Posterior cingulate gyrus (tissue), 11 donors: ENCODE data around the gene LSAMP.
"Not testable (repeated sequence)": the region's sequence is repeated elsewhere in the genome, so short reads cannot be mapped to it uniquely, and the experiment has no call there.

ENCODE experiments used
- DNase-seq, 10 donors: peaks; one replicate each; pipeline versions ENCODE4 v3.0.0 to v3.0.0-alpha.2; 2020 to 2021; ENCODE audit warnings: mixed read lengths in 3 of 10
- intact Hi-C: fragments of 100-400 bp; cut with DNase I; formaldehyde crosslinking; loops from one replicate; pipeline ENCODE4 v1.15.1; 2023

LSAMP gene

GRCh38 chr3:115864911-115865310, 580.4 kb downstream of the LSAMP start:
- intact Hi-C loops: no loop called here
- no peak for DNase-seq

DNA sequence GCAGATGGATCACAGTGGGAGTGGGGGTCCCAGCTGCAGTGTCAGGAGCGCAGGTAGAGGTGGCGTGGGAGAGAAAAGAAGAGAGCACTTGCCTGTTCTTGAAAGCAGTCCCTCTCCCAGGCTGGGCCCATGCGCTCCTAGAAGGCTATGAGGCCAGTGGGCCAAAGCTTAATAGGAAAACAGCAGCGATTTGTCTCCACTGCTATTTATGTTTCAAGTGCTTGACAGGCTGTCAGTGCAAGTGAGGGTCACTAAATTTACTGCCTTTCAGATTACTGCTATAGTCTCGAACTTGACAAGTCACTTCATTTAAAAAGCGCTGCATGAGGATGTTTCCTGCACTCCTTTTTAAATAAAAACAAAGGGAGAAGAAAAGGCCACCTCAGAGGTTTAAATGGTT, 582.4 kb downstream of the LSAMP start:
- DNase-seq: no peak
- intact Hi-C loops: no loop called here

- intact Hi-C loops: no loop called here
- DNase-seq: no peak
Observed at GRCh38 chr3:115862099-115862498, 583.2 kb downstream of the LSAMP start.

GRCh38 chr3:115861166-115861733, 584.0 kb downstream of the LSAMP start:
- intact Hi-C loops: no loop called here
- DNase-seq: no peak

- DNase-seq: no peak
- intact Hi-C loops: no loop called here
Observed at GRCh38 chr3:115860766-115861165, 584.5 kb downstream of the LSAMP start.

DNA sequence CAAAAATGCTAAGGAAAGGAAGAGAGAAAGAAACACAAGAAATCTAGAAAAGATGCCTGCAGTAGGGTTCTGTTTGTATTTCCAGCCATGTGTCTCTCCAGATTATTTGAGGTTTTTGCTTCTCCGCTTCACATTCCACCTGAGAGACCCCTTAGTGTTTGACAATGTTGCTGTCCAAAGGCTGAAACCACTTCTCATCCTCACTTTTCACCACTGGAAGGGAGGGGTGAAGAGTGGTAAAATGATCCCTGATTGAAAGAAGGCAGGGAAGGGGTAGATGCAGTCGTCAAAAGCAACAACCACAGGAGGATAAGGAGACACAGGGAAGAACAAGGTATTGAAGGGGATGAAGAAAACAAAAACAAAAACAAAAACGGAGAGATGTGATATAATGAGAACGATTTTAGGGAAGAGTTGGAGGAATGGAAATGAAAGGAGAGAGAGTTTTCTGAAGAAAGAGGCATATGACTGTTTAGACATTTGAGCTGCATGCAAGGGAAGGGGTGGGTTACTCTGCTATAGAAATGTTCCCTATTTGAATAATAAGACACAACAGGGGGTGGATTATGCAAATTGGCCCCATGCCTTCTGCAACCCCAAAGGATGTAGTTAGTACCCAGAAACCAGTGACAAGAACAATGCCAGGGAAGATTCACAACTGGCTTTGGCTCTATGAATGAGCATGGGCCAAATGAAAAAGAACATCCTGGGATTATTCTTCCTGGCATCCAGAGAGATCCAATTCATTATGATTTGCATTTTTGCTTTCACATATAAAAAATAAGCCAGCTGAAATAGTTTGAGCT, 586.1 kb downstream of the LSAMP start:
- intact Hi-C loops: no loop called here
- no peak for DNase-seq

- intact Hi-C loops: no loop called here
Observed at GRCh38 chr3:115857518-115858136, 587.7 kb downstream of the LSAMP start.

GRCh38 chr3:115855911-115856310, 589.4 kb downstream of the LSAMP start:
- no peak for DNase-seq
- intact Hi-C loops: no loop called here

More at GRCh38 chr3:115857518-115858136, 587.7 kb downstream of the LSAMP start:
- no peak for DNase-seq

- intact Hi-C loops: no loop called here
- no peak for DNase-seq
Observed at GRCh38 chr3:115853104-115853503, 592.2 kb downstream of the LSAMP start.

DNA sequence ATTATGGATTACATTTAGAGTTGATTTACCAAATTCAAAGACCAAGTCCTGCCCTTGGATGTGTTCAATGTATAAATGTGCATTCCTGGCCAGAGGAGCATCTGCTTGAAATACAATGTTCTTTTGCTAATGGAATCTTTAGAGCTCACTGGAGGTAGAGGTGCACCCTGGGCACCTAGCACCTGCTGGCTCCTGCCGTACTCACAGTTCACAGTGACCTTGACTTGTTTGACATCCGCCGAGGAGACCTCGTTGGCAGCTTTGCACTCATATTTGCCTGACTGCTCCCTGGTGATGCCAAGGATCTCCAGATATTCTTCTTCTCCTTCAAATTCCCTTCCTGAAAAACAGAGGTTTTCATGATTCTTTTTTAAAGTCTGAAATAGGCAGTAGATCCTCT, 593.0 kb downstream of the LSAMP start:
- intact Hi-C loops: no loop called here
- DNase-seq: no peak

DNA sequence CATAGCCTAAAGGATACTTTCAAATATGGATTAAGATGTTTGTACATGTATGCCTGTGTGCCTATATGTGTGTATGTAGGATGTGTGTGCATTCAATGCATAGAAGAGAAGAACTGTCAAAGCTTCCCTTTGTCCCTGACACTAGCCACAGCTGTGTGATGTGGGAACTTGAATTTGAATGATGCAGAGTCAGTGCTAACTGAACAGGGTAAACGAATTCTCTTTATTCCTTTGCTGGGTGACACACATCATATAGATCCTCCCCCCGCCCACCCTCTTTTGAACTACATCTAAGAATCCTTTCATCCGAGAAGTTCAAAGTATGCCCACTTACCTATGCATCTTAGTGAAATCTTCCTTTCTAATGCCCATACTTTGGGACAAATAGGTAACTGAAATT, 593.7 kb downstream of the LSAMP start:
- intact Hi-C loops: no loop called here

DNA sequence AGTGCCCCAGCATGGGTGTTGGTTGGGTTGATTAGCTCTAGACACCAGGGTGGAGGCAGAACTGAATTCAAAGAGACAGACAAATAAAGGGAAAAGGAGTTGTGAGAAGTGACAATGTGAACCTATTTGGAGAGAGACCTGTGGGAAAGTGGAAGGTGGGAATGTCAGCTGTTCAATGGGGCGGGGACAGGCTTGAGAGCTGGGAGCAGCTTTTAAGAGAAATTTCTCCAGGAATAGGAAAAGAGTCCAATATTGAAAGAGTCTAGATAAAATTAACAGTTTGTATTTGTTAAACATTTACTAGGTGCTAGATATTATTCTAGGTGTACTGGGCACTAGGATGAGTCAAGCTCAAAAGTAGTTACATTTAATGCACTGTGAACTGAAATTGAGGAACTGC, 596.6 kb downstream of the LSAMP start:
- no peak for DNase-seq
- intact Hi-C loops: no loop called here

More for the DNA sequence above, 593.7 kb downstream of the LSAMP start:
- DNase-seq: no peak

- intact Hi-C loops: no loop called here
- no peak for DNase-seq
Observed at GRCh38 chr3:115845986-115846385, 599.3 kb downstream of the LSAMP start.

- DNase-seq, intact Hi-C loops: not testable (repeated sequence)
Observed at GRCh38 chr3:115844729-115845128, 600.6 kb downstream of the LSAMP start.

DNA sequence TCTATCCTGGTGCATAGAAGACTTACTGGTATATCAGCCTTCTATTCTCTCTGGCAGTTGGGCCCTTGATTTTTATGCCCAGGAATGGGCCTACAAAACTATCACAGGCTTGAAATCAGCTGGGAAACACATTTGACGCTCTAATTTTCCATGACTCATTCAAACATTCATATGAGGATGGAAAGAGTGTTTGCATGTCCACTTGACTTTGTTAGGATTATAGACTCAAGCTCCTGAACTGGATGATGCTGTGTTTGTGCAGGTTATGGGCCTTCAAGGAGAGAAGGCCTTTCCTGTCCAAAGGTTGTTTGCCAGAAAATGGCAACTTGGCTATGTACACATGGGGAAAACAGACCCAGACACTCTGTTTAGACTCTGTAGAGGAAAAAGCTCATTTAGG, 602.1 kb downstream of the LSAMP start:
- intact Hi-C loops: no loop called here

DNA sequence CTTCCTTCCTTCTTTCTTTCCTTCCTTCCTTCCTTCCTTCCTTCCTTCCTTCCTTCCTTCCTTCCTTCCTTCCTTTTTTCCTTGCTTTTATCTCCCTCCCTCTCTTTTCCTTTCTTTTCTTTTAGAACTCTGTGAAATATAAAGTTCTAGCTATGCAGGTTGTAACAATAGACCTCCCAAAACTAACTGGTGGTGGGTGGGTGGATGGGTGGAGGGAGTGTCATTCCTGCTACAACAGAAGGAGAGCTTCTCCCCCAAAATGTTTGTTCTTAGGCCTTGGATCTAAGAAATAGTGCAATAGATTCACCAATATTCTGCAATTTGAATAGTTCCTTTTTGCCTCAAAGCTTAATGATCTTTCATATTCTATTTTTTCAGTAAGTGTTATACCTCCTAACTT, 606.0 kb downstream of the LSAMP start:
- intact Hi-C loops: no loop called here
- no peak for DNase-seq

More for the DNA sequence above, 602.1 kb downstream of the LSAMP start:
- no peak for DNase-seq

- DNase-seq: no peak
- intact Hi-C loops: no loop called here
Observed at GRCh38 chr3:115838786-115839185, 606.5 kb downstream of the LSAMP start.

DNA sequence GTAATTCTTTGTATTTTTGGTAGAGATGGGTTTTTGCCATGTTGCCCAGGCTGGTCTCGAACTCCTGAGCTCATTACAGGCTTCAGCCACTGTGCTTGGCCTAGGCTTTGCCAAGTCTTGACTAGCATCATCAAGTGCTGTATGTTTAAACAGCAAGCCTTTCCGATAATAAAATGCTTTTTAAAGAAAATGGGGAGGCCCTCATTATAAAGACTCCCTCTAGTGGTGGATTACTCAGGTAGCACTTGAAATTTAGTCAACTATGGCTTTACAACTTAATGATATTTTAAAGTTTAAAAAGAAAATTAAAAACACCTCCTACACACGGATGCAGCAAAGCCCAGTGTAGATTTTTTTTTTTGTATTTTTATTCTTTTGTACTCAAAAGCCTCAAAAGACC, 608.3 kb downstream of the LSAMP start:
- intact Hi-C loops: no loop called here
- no peak for DNase-seq

- no peak for DNase-seq
- intact Hi-C loops: no loop called here
Observed at GRCh38 chr3:115835946-115836345, 609.3 kb downstream of the LSAMP start.

DNA sequence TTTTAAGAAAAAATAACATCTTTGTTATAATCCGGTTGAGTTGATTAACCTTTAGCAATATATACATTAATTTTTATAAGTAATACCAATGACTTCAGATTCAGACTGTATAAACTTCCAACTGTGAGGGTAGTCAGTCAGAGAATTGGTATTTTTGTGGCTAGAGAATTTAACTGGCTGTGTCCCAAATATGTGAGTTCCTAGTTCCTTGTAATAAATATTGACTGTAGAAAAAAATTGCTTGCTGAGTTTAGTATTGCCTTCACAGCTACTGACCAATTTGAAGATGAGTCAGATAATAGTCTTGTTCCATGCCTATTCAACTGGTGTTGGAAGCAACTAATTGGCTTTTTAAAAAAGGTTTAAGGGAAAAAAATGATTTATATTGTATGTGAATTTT, 611.2 kb downstream of the LSAMP start:
- intact Hi-C loops: no loop called here
- no peak for DNase-seq

DNA sequence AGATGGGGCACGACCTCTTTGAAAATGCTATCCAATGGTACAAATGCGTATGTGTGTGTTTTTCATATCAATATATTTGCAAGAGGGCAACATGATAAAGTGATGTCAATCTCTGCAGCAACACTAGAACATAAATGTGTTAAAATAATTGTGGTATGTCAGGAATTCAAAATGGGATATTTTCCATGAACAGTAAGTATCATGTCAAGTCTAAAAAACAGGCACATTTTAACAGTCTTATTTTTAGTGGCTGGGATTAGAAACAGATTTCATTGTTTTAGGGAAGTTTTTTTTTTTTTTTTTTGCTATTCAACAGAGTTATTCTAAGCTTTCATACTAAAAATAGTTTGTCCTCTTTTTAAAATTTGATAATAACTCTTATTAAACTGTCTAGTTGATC, 612.2 kb downstream of the LSAMP start:
- no peak for DNase-seq
- intact Hi-C loops: no loop called here

DNA sequence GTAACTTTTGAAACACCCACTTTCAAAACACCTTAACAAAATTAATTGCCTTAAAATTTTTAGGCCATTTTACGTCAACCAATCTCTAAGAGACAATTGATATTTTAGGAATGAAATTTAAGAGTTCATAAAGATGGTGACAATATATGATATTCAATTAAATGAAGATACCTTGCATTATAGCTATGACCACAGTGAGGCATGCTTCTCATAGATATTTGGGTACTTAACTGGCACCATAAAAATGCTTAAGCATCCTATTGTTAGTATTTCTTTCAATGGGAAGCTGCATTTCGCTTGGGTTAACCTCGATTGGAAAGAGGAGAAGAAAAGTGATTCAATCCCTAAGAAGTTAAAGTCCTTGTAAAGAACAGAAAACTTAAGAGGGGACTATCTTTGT, 613.0 kb downstream of the LSAMP start:
- DNase-seq: no peak
- intact Hi-C loops: no loop called here
